ENCODE data around the gene FGF18.

- TF ChIP-seq, protein P1, sequence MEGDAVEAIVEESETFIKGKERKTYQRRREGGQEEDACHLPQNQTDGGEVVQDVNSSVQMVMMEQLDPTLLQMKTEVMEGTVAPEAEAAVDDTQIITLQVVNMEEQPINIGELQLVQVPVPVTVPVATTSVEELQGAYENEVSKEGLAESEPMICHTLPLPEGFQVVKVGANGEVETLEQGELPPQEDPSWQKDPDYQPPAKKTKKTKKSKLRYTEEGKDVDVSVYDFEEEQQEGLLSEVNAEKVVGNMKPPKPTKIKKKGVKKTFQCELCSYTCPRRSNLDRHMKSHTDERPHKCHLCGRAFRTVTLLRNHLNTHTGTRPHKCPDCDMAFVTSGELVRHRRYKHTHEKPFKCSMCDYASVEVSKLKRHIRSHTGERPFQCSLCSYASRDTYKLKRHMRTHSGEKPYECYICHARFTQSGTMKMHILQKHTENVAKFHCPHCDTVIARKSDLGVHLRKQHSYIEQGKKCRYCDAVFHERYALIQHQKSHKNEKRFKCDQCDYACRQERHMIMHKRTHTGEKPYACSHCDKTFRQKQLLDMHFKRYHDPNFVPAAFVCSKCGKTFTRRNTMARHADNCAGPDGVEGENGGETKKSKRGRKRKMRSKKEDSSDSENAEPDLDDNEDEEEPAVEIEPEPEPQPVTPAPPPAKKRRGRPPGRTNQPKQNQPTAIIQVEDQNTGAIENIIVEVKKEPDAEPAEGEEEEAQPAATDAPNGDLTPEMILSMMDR (conservative IDR thresholded peaks at IDR 0.05; ENCODE audit: low read depth in 2 of 2): no peak; a peak in 1 of 4 replicates
- TF ChIP-seq EZH2phosphoT487 (IDR thresholded peaks at IDR 0.05; ENCODE audit: unreplicated experiment): no peak
- TF ChIP-seq ZNF114 (CRISPR knock-in tag; IDR thresholded peaks at IDR 0.05): no peak
- no peak for TF ChIP-seq POLR2AphosphoS5 (IDR thresholded peaks at IDR 0.05; ENCODE audit: low read depth)
These were observed 412 bp downstream of the FGF18 start for GRCh38 chr5:171419688-171420430.
